ENCODE measurements around the gene SMIM38. TPM values are rescaled to one million over a fixed set of nuclear protein-coding genes. Genes with fewer than 3 reads are reported as not detected.

SMIM38 gene
- total RNA-seq, 1 experiment from 2014 or later, result 0.09 TPM

DNA sequence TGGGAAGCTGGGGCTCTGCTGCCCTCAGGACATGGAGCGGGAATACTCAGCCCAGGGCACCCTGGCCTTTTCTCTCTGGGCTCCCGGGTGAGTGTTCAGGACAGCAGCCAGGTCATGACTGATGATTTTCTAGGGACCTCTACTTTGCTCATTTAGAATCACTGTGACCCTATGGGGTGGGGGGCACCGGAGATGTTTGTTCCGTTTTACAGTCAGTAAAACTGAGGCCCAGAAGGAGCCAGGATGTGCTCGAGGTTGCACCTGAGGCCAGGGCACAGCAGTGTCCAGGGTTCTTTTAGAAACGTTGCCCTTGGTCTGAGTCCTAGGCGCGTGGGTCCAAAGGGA, 48.1 kb downstream of the SMIM38 start:
- Mint-ChIP-seq H3K27me3 (ENCODE audit: low read depth) (peaks cover 4% of the 10 kb centered on the region), H3K4me1 (peaks cover 8 to 11% of the 10 kb centered on the region in 2 experiments; a peak in 3 of 4 replicates), H3K4me3 (no peak overlapping the region), H3K27ac (no peak overlapping the region), H3K9me3 (peaks cover 0 to 2% of the 10 kb centered on the region in 2 experiments; a peak in 3 of 5 replicates), H3K36me3 (ENCODE audit: insufficient read depth in 1 of 3, low read depth in 3 of 3) (no peaks in the 10 kb centered on the region)
- no peaks in the 10 kb centered on the region for H3K79me2 ChIP-seq (ENCODE audit: insufficient read depth, low read length)
- H3K14ac ChIP-seq (ENCODE audit: insufficient read depth, low read length), result no peak overlapping the region
- H3K9ac ChIP-seq (ENCODE audit: extremely low read depth, insufficient read length, low read length), result no peak overlapping the region
- TF ChIP-seq, protein P1, sequence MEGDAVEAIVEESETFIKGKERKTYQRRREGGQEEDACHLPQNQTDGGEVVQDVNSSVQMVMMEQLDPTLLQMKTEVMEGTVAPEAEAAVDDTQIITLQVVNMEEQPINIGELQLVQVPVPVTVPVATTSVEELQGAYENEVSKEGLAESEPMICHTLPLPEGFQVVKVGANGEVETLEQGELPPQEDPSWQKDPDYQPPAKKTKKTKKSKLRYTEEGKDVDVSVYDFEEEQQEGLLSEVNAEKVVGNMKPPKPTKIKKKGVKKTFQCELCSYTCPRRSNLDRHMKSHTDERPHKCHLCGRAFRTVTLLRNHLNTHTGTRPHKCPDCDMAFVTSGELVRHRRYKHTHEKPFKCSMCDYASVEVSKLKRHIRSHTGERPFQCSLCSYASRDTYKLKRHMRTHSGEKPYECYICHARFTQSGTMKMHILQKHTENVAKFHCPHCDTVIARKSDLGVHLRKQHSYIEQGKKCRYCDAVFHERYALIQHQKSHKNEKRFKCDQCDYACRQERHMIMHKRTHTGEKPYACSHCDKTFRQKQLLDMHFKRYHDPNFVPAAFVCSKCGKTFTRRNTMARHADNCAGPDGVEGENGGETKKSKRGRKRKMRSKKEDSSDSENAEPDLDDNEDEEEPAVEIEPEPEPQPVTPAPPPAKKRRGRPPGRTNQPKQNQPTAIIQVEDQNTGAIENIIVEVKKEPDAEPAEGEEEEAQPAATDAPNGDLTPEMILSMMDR (conservative IDR thresholded peaks at IDR 0.05), result no peak
- H3K27ac ChIP-seq (ENCODE audit: insufficient read length, low read depth, low read length), result no peak overlapping the region
- no peak overlapping the region for H2BK120ac ChIP-seq (ENCODE audit: low read depth, low read length, poor library complexity, severe bottlenecking)
- H3K4me1 ChIP-seq (ENCODE audit: insufficient read depth, low read length), result no peaks in the 10 kb centered on the region
- no peak overlapping the region for H2BK12ac ChIP-seq (ENCODE audit: insufficient read length, low read depth, low read length)
- H4K20me1 ChIP-seq (ENCODE audit: control insufficient read depth, insufficient read depth, insufficient read length), result no peaks in the 10 kb centered on the region
- no peak overlapping the region for H3K4me2 ChIP-seq (ENCODE audit: insufficient read depth, insufficient read length, low read length)
- no peak overlapping the region for H3K4ac ChIP-seq (ENCODE audit: low read depth, low read length)
- H2AFZ ChIP-seq (ENCODE audit: low read length), result no peak overlapping the region
- no peak overlapping the region for H3K56ac ChIP-seq (ENCODE audit: insufficient read length, low read depth, low read length)
- no peak overlapping the region for H3T11ph ChIP-seq (ENCODE audit: low read length)
- H3K23me2 ChIP-seq (ENCODE audit: insufficient read length, low read depth, low read length, poor library complexity, severe bottlenecking), result no peaks in the 10 kb centered on the region
- H2BK20ac ChIP-seq (ENCODE audit: low read depth, low read length, poor library complexity, severe bottlenecking), result no peak overlapping the region
- H2AK5ac ChIP-seq (ENCODE audit: insufficient read length, low read length), result no peak overlapping the region
- no CpG with 5 or more reads among the region's 8 CpGs for WGBS (ENCODE audit: extremely low coverage, insufficient read length, low lambda C conversion rate)
- no peaks in the 10 kb centered on the region for H3K79me1 ChIP-seq (ENCODE audit: insufficient read depth, low read depth, low read length, poor library complexity, severe bottlenecking)
- no peak overlapping the region for H4K8ac ChIP-seq (replicated peaks; ENCODE audit: insufficient read length, low read depth, low read length)
- DNase-seq, result no peak
- H4K91ac ChIP-seq (ENCODE audit: insufficient read length, low read depth, low read length), result no peak overlapping the region
- no peaks in the 10 kb centered on the region for H3K27me3 ChIP-seq (ENCODE audit: insufficient read depth, low read length)
- H3K9me3 ChIP-seq (ENCODE audit: control insufficient read depth, low read depth, low read length), result no peaks in the 10 kb centered on the region
- H2BK15ac ChIP-seq (ENCODE audit: low read depth, low read length), result no peak overlapping the region
- no peak overlapping the region for H4K5ac ChIP-seq (ENCODE audit: insufficient read length, low read depth, low read length)
- H3K18ac ChIP-seq (ENCODE audit: insufficient read length, low read depth, low read length), result no peak overlapping the region
- no peak overlapping the region for H3K23ac ChIP-seq (ENCODE audit: insufficient read length, low read depth, low read length)
- no peak overlapping the region for H2BK5ac ChIP-seq (ENCODE audit: insufficient read length, low read length)

Measured in H9 (cell line).